ENCODE data around the gene WIPF3.
A peak's percentile ranks its signal among the peaks of the same experiment; 100 is the strongest.

Gene WIPF3

GRCh38 chr7:29808075-29808801 is 1.9 kb downstream of the WIPF3 start:
- no peak for DNase-seq (ENCODE audit: extremely low read depth, low read depth)
- TF ChIP-seq CTCF (IDR thresholded peaks at IDR 0.05; ENCODE audit: low read depth, low read length, missing control alignments): no peak
- no peak overlapping the region for H3K4me3 ChIP-seq (replicated peaks; ENCODE audit: low read depth, low read length)

- TF ChIP-seq CTCF (IDR thresholded peaks at IDR 0.05; ENCODE audit: low read depth, low read length, missing control alignments): no peak
- no peak overlapping the region for H3K4me3 ChIP-seq (replicated peaks; ENCODE audit: low read depth, low read length)
- no peak for DNase-seq (ENCODE audit: extremely low read depth, low read depth)
Measured at GRCh38 chr7:29809533-29810155, 3.3 kb downstream of the WIPF3 start.

- H3K4me3 ChIP-seq (replicated peaks; ENCODE audit: low read depth, low read length): no peak overlapping the region
- TF ChIP-seq CTCF (IDR thresholded peaks at IDR 0.05; ENCODE audit: low read depth, low read length, missing control alignments): no peak
- no peak for DNase-seq (ENCODE audit: extremely low read depth, low read depth)
Measured at GRCh38 chr7:29810297-29810696, 4.0 kb downstream of the WIPF3 start.

GRCh38 chr7:29810813-29811482 is 4.6 kb downstream of the WIPF3 start:
- no peak for TF ChIP-seq CTCF (IDR thresholded peaks at IDR 0.05; ENCODE audit: low read depth, low read length, missing control alignments)
- no peak for DNase-seq (ENCODE audit: extremely low read depth, low read depth)

GRCh38 chr7:29811586-29811985 is 5.3 kb downstream of the WIPF3 start:
- no peak overlapping the region for H3K4me3 ChIP-seq (replicated peaks; ENCODE audit: low read depth, low read length)
- peak; percentile 4 for DNase-seq (ENCODE audit: extremely low read depth, low read depth)
- TF ChIP-seq CTCF (IDR thresholded peaks at IDR 0.05; ENCODE audit: low read depth, low read length, missing control alignments): no peak

More at GRCh38 chr7:29810813-29811482, 4.6 kb downstream of the WIPF3 start:
- no peak overlapping the region for H3K4me3 ChIP-seq (replicated peaks; ENCODE audit: low read depth, low read length)

- TF ChIP-seq CTCF (IDR thresholded peaks at IDR 0.05; ENCODE audit: low read depth, low read length, missing control alignments): no peak
- peak; percentile 40 for DNase-seq (ENCODE audit: extremely low read depth, low read depth)
- H3K4me3 ChIP-seq (replicated peaks; ENCODE audit: low read depth, low read length): no peak overlapping the region
Measured at GRCh38 chr7:29812185-29812876, 6.0 kb downstream of the WIPF3 start.
